Astrocyte of the spinal cord (primary cell): ENCODE results near the gene TBCA.
A peak's percentile ranks its signal among the peaks of the same experiment; 100 is the strongest.
"Not testable (repeated sequence)": the region's sequence is repeated elsewhere in the genome, so short reads cannot be mapped to it uniquely, and the experiment has no call there.

Source experiments
- DNase-seq: peaks from one replicate; pipeline ENCODE4 v3.0.0; 2011; ENCODE audit warnings: low read depth, low spot score
- H3K4me3 ChIP-seq: 2 replicates; pipeline ENCODE4 v1.5.1; 2011; ENCODE audit warnings: low read depth, mild to moderate bottlenecking, low read length, moderate library complexity
- CTCF ChIP-seq: IDR thresholded peaks from 2 replicates; pipeline ENCODE4 v1.5.1; 2012; ENCODE audit warnings: low read depth, mild to moderate bottlenecking, low read length, inconsistent platforms
- in situ Hi-C: cut with HindIII; loops from 2 replicates; pipeline ENCODE4 v1.10.0; 2017; ENCODE audit warnings: low sequenced_read_pairs

TBCA gene

GRCh38 chr5:77719666-77720363, 56.3 kb downstream of the TBCA start:
- no peak overlapping the region for H3K4me3 ChIP-seq
- in situ Hi-C loops = no loop called here
- no peak for TF ChIP-seq CTCF
- DNase-seq = no peak

DNA sequence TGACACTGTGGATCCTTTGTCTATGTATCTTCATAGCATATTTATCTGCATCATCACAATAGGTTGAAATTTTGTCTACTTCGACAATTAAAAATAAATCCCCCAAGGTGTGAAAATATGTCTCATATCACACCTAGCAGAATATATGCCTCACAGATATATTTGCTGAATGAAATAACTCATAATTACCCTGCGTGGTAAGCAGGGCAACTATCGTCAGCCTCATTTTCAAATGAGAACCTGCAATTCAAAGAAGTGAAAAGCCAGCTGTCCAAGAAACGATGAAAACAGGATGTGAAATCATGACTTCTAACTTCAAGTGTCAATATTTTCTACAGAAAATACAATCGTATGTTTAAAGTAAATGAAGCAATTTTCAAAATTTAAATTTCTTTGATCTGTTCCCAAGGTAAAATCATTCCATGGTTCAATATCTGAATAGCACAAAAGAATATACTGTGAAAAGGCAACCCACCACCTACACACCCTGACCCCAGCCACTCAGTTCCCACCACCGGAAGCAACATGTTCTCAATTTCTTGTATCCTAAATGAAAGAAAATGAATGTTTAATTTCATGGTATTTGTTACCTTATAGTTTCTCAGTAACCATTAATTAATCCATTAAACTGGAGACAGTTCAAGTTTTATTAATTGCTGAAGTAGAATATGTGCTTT, 57.1 kb downstream of the TBCA start:
- no peak for DNase-seq
- in situ Hi-C loops = no loop called here
- no peak overlapping the region for H3K4me3 ChIP-seq
- no peak for TF ChIP-seq CTCF

GRCh38 chr5:77709993-77710685, 66.0 kb downstream of the TBCA start:
- peak; percentile 11 for DNase-seq
- H3K4me3 ChIP-seq = no peak overlapping the region
- in situ Hi-C loops = no loop called here
- TF ChIP-seq CTCF = no peak

DNA sequence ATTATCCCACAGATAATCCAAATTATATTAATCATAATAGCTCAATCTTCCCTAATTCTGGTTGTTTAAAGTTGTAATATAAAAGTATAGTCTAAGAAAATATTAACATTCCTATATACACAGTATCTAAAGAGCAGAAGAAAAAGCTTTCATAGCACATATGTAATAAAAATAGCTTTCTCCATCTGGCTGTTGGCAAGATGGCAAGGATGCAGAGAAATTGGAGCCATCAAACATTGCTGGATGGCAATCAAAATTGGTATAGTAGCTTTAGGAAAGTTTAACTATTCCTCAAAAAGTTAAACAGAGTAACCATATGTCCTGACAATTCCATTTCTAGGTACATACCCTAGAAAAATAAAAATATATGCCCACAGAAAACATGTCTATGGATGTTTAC, 66.8 kb downstream of the TBCA start:
- TF ChIP-seq CTCF = no peak
- in situ Hi-C loops = no loop called here
- no peak overlapping the region for H3K4me3 ChIP-seq
- no peak for DNase-seq

DNA sequence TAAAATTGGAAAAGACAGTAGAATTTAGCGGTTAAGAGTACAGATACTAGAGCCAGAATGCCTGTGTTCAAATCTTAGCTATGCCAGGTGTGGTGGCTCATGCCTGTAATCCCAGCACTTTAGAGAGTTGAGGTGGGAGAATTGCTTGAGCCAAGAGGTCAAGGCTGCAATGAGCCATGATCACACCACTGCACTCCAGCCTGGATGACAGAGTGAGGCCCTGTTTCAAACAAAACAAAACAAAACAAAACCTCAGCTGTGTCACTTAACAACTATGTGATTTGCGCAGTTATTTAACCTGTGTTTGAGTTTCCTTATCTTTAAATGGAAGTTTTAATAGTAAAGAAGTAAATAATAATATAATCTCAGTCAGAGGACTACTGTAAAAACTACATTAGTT, 68.3 kb downstream of the TBCA start:
- no peak overlapping the region for H3K4me3 ChIP-seq
- in situ Hi-C loops = no loop called here
- DNase-seq = no peak
- TF ChIP-seq CTCF = no peak

- in situ Hi-C loops, H3K4me3 ChIP-seq, DNase-seq: not testable (repeated sequence)
Measured at GRCh38 chr5:77699569-77699968, 76.6 kb downstream of the TBCA start.

GRCh38 chr5:77698920-77699319, 77.2 kb downstream of the TBCA start:
- no peak overlapping the region for H3K4me3 ChIP-seq
- no peak for DNase-seq

More at GRCh38 chr5:77698920-77699319, 77.2 kb downstream of the TBCA start:
- in situ Hi-C loops = no loop called here
- TF ChIP-seq CTCF = no peak
